Stimulated activated CD4-positive, alpha-beta T cell treated with anti-CD3 and anti-CD28 coated beads, Interleukin-2, amount 100 ng/mL, for 48 hours (primary cell): ENCODE data around the gene KRTAP5-10.
"Not testable (repeated sequence)": the region's sequence is repeated elsewhere in the genome, so short reads cannot be mapped to it uniquely, and the experiment has no call there.

Source experiments
- DNase-seq, 2 donors: peaks; one replicate each; pipeline ENCODE4 v3.0.0-alpha.2; 2020

KRTAP5-10 gene

GRCh38 chr11:71574418-71574817, 9.1 kb downstream of the KRTAP5-10 start:
- no peak for DNase-seq

GRCh38 chr11:71575723-71576424, 10.5 kb downstream of the KRTAP5-10 start:
- no peak for DNase-seq

DNA sequence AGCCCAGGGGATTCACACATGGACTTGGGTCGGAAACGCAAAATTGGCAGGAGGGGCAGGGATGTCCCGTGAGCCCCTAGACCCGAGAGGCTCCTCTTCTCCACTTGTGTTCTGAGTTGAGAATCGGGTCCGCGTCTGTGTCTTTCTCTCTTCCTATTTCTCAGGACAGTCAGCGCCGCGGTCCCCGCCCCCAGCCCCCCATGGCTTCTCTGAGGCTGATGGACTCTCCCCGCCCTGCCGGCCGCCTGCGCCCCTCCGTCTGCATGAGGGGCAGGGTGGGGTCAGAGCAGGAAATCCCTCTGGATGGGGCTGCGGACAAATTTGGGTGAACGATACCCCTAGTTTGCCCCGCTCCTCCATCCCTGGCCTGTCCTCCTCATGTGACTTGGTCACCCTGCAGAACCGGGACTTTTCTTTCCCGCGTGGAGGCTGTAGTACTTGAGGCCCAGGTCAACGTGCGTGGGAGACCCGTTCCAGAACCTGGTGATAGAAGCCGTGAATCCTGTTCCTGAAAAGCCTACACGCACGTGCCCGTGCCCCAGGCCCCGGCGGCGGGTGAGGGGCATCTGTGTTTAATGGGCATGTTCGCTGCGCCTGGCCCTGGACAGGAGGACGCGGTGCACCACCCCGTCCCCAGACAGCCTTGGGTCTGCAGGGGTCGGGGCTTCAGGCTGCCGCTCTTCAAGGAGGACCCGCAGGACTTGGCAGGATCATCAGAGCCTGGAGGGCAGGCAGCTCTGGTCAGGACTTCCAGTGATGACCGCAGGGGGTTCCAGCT, 11.5 kb downstream of the KRTAP5-10 start:
- DNase-seq = not testable (repeated sequence)

GRCh38 chr11:71577469-71578004, 12.2 kb downstream of the KRTAP5-10 start:
- DNase-seq = no peak

GRCh38 chr11:71579513-71579912, 14.2 kb downstream of the KRTAP5-10 start:
- not testable (repeated sequence) for DNase-seq

- DNase-seq = peak in 1 of 2 donors; percentile 15
Measured at GRCh38 chr11:71580057-71581003, 15.0 kb downstream of the KRTAP5-10 start.

GRCh38 chr11:71581826-71582225, 16.5 kb downstream of the KRTAP5-10 start:
- no peak for DNase-seq

DNA sequence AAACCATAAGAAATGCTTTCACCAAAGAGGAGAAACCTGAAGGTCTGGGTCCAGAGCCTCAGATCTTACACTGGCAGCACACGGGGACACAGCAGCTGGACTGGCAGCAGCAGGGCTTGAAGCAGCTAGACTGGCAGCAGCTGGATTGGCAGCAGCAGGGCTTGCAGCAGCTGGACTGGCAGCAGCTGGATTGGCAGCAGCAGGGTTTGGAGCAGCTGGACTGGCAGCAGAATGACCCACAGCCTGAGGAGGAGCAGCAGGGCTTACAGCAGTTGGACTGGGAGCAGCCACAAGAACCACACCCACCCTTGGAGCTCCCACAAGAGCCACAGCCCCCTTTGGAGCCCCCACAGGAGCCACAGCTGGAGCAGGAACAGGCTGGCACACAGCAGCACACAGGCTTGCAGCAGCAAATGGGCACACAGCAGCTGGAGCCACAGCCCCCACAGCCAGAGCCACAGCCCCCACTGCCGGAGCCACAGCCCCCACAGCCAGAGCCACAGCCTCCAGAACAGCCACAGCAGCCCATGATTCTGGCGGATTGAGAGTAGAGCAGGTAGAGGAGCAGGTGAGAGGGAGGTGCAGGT, 17.0 kb downstream of the KRTAP5-10 start, which contains the start of gene KRTAP5-11:
Gene KRTAP5-11, minus strand, starts transcription at position 567 of the 587 bp plus-strand sequence. Its CDS starts 38 bp downstream, at position 529.
- no peak for DNase-seq

- not testable (repeated sequence) for DNase-seq
Measured at GRCh38 chr11:71582969-71583368, 17.6 kb downstream of the KRTAP5-10 start.

DNA sequence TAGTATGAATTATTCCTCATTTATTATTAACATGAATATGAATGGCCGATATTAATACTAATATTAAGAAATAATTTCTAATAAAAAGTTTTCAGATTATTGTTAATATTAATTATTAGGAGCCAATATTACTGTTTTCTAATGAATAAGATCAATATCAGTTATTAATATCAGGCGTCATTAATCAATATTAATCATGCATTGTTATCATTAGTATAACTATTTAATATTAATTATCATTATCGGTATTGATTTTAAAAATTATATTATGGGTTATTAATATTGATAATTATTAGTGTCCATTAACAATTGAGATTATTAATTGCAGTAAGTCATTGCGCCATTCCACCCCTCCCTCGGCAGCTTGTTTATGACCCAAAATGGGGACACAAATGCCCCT, 20.3 kb downstream of the KRTAP5-10 start:
- DNase-seq = not testable (repeated sequence)

- not testable (repeated sequence) for DNase-seq
Measured at GRCh38 chr11:71588314-71588713, 23.0 kb downstream of the KRTAP5-10 start.

DNA sequence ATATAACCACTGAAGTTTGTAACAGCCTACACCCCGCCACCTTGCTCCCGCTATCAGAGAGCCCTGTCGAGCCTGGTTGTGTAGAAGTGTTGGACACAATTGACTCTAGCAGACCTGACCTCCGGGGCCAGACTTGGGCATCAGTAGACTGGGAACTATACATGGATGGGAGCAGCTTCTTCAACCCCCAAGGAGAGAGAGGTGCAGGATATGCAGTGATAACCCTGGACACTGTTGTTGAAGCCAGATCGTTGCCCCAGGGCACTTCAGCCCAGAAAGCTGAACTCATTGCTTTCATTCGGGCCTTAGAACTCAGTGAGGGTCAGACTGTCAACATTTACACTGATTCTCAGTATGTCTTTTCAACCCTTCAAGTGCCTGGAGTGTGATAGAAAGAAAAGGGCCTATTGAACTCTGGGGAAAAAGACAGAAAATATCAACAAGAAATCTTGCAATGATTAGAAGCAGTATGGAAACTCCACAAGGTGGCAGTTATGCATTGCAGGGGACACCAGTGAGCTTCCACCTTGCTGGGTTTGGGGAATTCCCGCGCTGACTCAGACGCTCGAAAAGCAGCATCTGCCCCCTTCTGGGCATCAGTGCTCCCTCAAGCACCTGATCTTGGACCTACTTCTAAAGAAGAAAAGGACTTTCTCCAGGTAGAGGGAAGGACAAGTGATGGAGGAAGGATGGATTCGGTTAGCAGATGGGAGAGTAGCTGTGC, 23.6 kb downstream of the KRTAP5-10 start:
- peak; percentile 17 to 58 for DNase-seq

GRCh38 chr11:71589546-71589920, 24.2 kb downstream of the KRTAP5-10 start:
- not testable (repeated sequence) for DNase-seq

DNA sequence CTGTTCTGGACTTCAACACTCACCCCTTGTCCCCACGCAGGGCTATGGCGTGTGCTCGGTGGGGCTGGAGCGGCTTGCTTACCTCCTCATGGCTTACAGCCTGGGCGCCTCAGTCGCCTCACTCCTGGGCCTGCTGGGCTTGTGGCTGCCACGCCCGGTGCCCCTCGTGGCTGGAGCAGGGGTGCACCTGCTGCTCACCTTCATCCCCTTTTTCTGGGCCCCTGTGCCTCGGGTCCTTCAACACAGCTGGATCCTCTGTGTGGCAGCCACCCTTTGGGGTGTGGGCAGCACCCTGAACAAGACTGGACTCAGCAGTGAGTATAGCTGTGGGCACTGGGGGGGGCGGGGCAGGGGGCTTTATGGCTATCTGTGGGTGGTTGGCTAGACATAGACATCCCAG, 37.9 kb downstream of the KRTAP5-10 start:
- DNase-seq = not testable (repeated sequence)

- not testable (repeated sequence) for DNase-seq
Measured at GRCh38 chr11:71604798-71605488, 39.6 kb downstream of the KRTAP5-10 start.

- DNase-seq = not testable (repeated sequence)
Measured at GRCh38 chr11:71606853-71607519, 41.6 kb downstream of the KRTAP5-10 start.

- DNase-seq = not testable (repeated sequence)
Measured at GRCh38 chr11:71607520-71608216, 42.3 kb downstream of the KRTAP5-10 start.

DNA sequence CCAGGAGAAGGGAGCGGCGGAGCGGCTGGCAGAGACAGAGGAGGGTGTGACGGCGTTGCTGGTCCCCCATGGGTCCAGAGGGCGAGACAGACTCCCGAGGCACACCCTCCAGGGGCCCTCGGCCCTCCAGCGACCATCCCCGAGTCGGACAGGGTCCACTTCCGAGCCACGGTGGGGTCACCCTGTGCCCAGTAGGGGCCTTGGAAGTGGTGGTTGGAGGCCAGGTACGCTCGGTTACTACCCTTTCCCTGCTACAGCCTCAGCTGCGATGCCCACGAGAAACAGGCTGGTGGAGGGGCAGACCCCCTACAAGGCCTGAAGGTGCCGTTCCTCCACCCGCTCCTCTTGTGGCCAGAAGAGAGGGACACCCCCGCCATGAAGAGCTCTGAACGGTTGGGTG, 42.9 kb downstream of the KRTAP5-10 start:
- DNase-seq = not testable (repeated sequence)

DNA sequence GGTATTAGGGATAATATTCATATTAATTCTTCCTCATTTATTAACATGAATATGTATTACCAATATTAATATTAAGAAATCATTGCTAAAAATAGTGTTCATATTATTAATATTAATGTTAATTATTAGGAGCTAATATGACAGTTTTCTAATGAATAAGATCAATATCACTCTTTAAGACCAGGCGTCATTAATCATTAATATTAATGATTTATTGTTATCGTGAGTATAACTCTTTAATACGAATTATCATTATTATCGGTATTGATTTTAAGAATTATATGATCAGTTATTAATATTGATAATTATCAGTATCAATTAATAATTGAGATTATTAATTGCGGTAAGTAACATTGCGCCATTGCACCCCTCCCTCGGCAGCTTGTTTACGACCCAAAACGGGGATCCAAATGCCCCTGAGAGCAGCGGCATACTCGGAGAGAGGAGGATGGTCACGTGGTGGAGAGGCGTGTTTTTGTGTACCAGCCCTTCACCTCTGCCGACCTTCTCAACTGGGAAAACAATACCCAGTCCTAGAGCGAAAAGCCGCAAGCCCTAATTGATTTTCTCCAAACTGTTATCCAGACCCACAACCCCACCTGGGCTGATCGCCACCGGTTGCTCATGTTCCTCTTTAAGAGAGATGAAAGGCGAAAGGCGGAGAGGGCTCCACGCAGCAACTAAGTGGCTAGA, 46.0 kb downstream of the KRTAP5-10 start:
- not testable (repeated sequence) for DNase-seq
